ENCODE data around the gene ERCC6. TPM values are rescaled to one million over a fixed set of nuclear protein-coding genes. Genes with fewer than 3 reads are reported as not detected.

ERCC6 gene
- total and polyA plus RNA-seq, 3 donors from 2014 or later, result 19.4 to 20.1 (median 19.6) TPM

DNA sequence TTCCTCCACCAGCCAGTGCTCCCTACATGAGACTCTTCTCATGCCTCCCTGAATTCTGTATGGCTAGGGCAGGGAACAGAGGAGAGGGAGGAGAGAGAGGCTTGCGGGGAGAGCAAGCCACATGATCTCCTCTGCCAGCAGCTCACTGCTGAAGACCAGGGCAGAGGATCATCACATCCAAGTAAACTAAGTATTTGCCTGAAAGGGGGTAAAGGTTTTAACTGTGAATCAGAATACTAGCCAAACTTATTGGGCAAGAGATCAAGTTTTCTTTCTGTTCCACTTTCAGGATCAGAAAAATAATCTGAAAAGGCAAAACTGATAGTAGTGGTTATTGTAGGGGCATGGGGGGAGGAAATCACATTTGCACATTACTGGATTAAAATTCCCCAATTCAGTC is 17.8 kb upstream of the ERCC6 start:
- no peak for TF ChIP-seq POLR2A (IDR thresholded peaks at IDR 0.05)
- TF ChIP-seq, protein P1, sequence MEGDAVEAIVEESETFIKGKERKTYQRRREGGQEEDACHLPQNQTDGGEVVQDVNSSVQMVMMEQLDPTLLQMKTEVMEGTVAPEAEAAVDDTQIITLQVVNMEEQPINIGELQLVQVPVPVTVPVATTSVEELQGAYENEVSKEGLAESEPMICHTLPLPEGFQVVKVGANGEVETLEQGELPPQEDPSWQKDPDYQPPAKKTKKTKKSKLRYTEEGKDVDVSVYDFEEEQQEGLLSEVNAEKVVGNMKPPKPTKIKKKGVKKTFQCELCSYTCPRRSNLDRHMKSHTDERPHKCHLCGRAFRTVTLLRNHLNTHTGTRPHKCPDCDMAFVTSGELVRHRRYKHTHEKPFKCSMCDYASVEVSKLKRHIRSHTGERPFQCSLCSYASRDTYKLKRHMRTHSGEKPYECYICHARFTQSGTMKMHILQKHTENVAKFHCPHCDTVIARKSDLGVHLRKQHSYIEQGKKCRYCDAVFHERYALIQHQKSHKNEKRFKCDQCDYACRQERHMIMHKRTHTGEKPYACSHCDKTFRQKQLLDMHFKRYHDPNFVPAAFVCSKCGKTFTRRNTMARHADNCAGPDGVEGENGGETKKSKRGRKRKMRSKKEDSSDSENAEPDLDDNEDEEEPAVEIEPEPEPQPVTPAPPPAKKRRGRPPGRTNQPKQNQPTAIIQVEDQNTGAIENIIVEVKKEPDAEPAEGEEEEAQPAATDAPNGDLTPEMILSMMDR (IDR thresholded peaks at IDR 0.05), result no peak
- Histone ChIP-seq H3K4me3 (no peak overlapping the region), H3K9me3 (no peaks in the 10 kb centered on the region), H3K27me3 (no peaks in the 10 kb centered on the region), H3K36me3 (ENCODE audit: low read depth, missing control alignments) (no peaks in the 10 kb centered on the region), H3K27ac (no peak overlapping the region), H3K4me1 (no peaks in the 10 kb centered on the region)
- WGBS, 2 donors, result 75 to 90% methylated on average over 1 of the region's 1 CpG
- intact Hi-C loops (cut with DNase I; ENCODE audit: low total_unique reads), result no loop called here
- DNase-seq, result no peak

DNA sequence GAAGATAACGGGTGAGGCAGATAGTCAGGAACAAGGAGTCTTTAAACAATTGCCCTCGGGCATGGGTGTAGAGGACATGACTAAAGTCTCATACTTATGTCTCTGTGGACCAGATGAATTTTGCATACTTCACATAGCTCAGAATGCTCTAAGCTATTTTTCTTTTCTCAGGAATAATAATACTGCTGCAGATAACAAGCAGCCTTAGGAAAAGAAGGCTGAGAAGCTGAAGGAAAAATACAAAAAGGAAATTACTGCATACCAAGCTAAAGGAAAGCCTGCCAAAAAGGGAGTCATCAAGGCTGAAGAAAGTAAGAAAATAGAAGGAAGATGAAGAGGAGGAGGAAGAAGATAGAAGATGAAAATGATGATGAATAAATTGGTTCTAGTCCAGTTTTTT is 13.4 kb upstream of the ERCC6 start:
- Histone ChIP-seq H3K4me3 (no peak overlapping the region), H3K9me3 (no peaks in the 10 kb centered on the region), H3K27me3 (no peaks in the 10 kb centered on the region), H3K36me3 (ENCODE audit: low read depth, missing control alignments) (no peaks in the 10 kb centered on the region), H3K27ac (no peak overlapping the region), H3K4me1 (no peaks in the 10 kb centered on the region)
- no peak for TF ChIP-seq POLR2A (IDR thresholded peaks at IDR 0.05)
- TF ChIP-seq, protein P1 (IDR thresholded peaks at IDR 0.05), result no peak
- DNase-seq, result no peak
- whole genome bisulfite sequencing, 2 donors, result 39 to 50% methylated on average over 2 of the region's 2 CpGs
- intact Hi-C loops (cut with DNase I; ENCODE audit: low total_unique reads), result no loop called here

DNA sequence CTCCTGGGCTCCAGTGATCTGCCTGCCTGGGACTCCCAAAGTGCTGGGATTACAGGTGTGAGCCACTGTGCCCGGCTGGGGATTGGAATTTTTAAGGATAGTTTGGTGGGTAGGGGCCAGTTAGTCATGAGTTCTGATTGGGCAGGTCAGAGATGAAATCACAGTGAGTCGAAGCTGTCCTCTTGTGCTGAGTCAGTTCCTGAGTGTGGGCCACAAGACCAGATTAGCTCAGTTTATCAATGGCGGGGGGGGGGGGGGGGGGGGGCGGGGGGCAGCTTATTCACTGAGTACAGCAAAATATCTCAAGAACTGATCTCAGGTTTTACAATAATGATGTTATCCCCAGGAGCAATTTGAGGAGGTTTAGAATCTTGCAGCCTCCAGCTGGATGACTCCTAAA is 11.6 kb upstream of the ERCC6 start:
- no peaks in the 10 kb centered on the region for H3K36me3 ChIP-seq (ENCODE audit: low read depth, missing control alignments)
- H3K27ac ChIP-seq, result no peak overlapping the region
- TF ChIP-seq, protein P1 (IDR thresholded peaks at IDR 0.05), result no peak
- TF ChIP-seq POLR2A (IDR thresholded peaks at IDR 0.05), result no peak
- 54% methylated on average over 4 of the region's 4 CpGs; no CpG with 5 or more reads in 1 of the 2 donors for WGBS, 2 donors
- DNase-seq, result no peak
- H3K9me3 ChIP-seq, result no peaks in the 10 kb centered on the region
- H3K4me1 ChIP-seq, result no peaks in the 10 kb centered on the region
- H3K27me3 ChIP-seq, result no peaks in the 10 kb centered on the region
- intact Hi-C loops (cut with DNase I; ENCODE audit: low total_unique reads), result no loop called here
- no peak overlapping the region for H3K4me3 ChIP-seq

- WGBS, 2 donors, result 56 to 91% methylated on average over 1 of the region's 1 CpG
- no peaks in the 10 kb centered on the region for H3K27me3 ChIP-seq
- no peaks in the 10 kb centered on the region for H3K36me3 ChIP-seq (ENCODE audit: low read depth, missing control alignments)
- H3K27ac ChIP-seq, result no peak overlapping the region
- no peaks in the 10 kb centered on the region for H3K4me1 ChIP-seq
- TF ChIP-seq, protein P1 (IDR thresholded peaks at IDR 0.05), result no peak
- TF ChIP-seq POLR2A (IDR thresholded peaks at IDR 0.05), result no peak
- intact Hi-C loops (cut with DNase I; ENCODE audit: low total_unique reads), result no loop called here
- no peak overlapping the region for H3K4me3 ChIP-seq
- no peaks in the 10 kb centered on the region for H3K9me3 ChIP-seq
- DNase-seq, result no peak
Observed at GRCh38 chr10:49549640-49550346, 10.9 kb upstream of the ERCC6 start.

DNA sequence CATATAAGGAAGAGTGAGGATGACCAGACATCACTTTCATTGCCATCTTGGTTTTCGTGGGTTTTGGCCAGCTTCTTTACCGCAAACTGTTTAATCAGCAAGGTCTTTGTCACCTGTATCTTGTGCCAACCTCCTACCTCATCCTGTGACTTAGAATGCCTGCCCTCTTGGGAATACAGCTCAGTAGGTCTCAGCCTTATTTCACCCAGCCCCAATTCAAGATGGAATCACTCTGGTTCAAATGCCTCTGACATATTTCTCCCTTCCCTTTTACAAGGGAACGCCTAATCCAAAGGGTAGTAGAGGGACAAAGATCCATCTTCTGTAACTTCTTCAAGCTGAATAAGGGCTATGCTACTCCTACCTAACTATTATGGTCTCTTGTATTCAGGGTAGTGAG is 4.7 kb upstream of the ERCC6 start:
- Histone ChIP-seq H3K4me1 (peaks cover 3% of the 10 kb centered on the region), H3K4me3 (no peak overlapping the region), H3K36me3 (ENCODE audit: low read depth, missing control alignments) (no peaks in the 10 kb centered on the region), H3K27me3 (no peaks in the 10 kb centered on the region), H3K9me3 (no peaks in the 10 kb centered on the region), H3K27ac (no peak overlapping the region)
- intact Hi-C loops (cut with DNase I; ENCODE audit: low total_unique reads), result no loop called here
- no peak for DNase-seq
- WGBS, 2 donors, result 89 to 92% methylated on average over 3 of the region's 3 CpGs
- TF ChIP-seq POLR2A (IDR thresholded peaks at IDR 0.05), result no peak
- TF ChIP-seq, protein P1 (IDR thresholded peaks at IDR 0.05), result no peak

Data from testis (tissue), 3 donors.